AG04450 (cell line): ENCODE data around the gene DOCK4. TPM values are rescaled to one million over a fixed set of nuclear protein-coding genes. Genes with fewer than 3 reads are reported as not detected.

ENCODE experiments used
- CTCF ChIA-PET: fragments of 300-600, 350-600 bp; formaldehyde crosslinking; extraction: SDS; loops from one replicate; lab custom pipeline; 2022; ENCODE audit warnings: antibody characterized with exemption, inconsistent platforms; lab: Charles Lee
- POLR2A ChIA-PET: fragments of 350-600 bp; formaldehyde crosslinking; extraction: SDS; loops from one replicate; lab custom pipeline; 2021; ENCODE audit warnings: antibody characterized with exemption, inconsistent platforms; lab: Yijun Ruan, JAX
- DNase-seq: peaks from one replicate; pipeline ENCODE4 v3.0.0-alpha.2; 2011; ENCODE audit warnings: low read depth, low spot score
- H3K27ac ChIP-seq: one replicate; pipeline ENCODE4 v1.5.1; 2012; ENCODE audit warnings: low read depth, low read length, control low read depth
- H3K27me3 ChIP-seq: one replicate; pipeline ENCODE4 v1.6.0; 2012; ENCODE audit warnings: low read length; ENCODE audit not compliant: control insufficient read depth, insufficient read depth
- H3K4me3 ChIP-seq: 2 replicates; pipeline ENCODE4 v1.5.1; 2011; ENCODE audit warnings: mild to moderate bottlenecking, low read depth, low read length, control low read depth
- H3K9me3 ChIP-seq: 2 replicates; pipeline ENCODE4 v1.5.1; 2012; ENCODE audit warnings: low read length; ENCODE audit not compliant: control insufficient read depth, insufficient read depth
- polyA plus RNA-seq: library from polyadenylated mRNA; depleted of rRNA; stranded (reverse); fragments of >200 nt; gene quantifications from 2 replicates; pipeline ENCODE4 v1.2.3, GENCODE V29; 2011
- TF ChIP-seq, protein P1 (sequence below): IDR thresholded peaks from 2 replicates; pipeline ENCODE4 v1.5.1; 2011; ENCODE audit warnings: low read depth, low read length, control low read depth, inconsistent platforms

The DOCK4 gene
- polyA plus RNA-seq, 1 experiment, result 12.6 TPM

- Histone ChIP-seq H3K4me3 (no peak overlapping the region), H3K27me3 (no peaks in the 10 kb centered on the region), H3K9me3 (no peaks in the 10 kb centered on the region), H3K27ac (no peak overlapping the region)
- CTCF ChIA-PET, result interaction anchor here (1.9 kb wide), 1 partner anchor 30 kb away, joined by 10 read pairs; no protein-coding TSS in a partner anchor
- TF ChIP-seq, protein P1, sequence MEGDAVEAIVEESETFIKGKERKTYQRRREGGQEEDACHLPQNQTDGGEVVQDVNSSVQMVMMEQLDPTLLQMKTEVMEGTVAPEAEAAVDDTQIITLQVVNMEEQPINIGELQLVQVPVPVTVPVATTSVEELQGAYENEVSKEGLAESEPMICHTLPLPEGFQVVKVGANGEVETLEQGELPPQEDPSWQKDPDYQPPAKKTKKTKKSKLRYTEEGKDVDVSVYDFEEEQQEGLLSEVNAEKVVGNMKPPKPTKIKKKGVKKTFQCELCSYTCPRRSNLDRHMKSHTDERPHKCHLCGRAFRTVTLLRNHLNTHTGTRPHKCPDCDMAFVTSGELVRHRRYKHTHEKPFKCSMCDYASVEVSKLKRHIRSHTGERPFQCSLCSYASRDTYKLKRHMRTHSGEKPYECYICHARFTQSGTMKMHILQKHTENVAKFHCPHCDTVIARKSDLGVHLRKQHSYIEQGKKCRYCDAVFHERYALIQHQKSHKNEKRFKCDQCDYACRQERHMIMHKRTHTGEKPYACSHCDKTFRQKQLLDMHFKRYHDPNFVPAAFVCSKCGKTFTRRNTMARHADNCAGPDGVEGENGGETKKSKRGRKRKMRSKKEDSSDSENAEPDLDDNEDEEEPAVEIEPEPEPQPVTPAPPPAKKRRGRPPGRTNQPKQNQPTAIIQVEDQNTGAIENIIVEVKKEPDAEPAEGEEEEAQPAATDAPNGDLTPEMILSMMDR, result no peak
- no peak for DNase-seq
- POLR2A ChIA-PET, result no interaction called here
These were observed 381.2 kb downstream of the DOCK4 start for GRCh38 chr7:111825046-111825445.

DNA sequence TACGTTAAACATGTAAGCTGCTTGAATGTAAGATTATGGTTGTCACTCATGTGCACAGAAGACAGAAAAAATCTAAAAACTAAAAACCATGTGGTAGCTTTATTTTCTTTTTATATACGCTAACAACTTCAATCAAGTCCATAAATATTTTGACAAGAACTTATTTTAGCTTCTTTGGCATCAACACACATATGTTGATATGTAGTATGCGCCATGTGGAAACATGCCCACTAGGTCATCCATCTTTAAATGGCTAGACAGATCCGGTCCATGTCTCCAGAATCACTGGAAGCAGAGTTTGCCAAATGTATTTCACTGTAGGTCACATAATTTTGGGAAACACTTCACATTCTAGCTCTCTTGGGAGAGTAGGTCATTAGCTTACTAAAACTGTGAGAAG is 382.4 kb downstream of the DOCK4 start:
- Histone ChIP-seq H3K4me3 (no peak overlapping the region), H3K9me3 (no peaks in the 10 kb centered on the region), H3K27me3 (no peaks in the 10 kb centered on the region), H3K27ac (no peak overlapping the region)
- DNase-seq, result no peak
- POLR2A ChIA-PET, result no interaction called here
- CTCF ChIA-PET, result interaction anchor here (1.9 kb wide), 1 partner anchor 32 kb away, joined by 10 read pairs; no protein-coding TSS in a partner anchor
- TF ChIP-seq, protein P1, result no peak

DNA sequence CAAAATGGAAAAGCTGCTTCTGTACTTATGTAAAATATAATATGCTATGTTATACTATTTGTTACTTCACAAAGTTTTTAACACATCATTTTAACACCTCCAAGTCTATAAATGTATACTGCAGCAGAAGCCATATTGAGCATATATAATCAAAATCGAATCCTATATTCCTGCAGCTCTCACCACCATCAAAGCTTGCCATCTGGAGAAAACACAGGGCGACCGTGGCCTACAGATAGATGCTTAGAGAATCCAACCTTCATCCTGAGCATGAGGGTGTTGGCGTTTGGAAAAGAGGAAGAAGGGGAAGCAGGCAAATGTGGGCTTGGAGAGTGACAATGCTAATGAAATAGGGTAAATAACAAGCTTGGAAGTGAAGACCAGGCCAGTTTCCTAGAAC is 385.2 kb downstream of the DOCK4 start:
- H3K9me3 ChIP-seq, result no peaks in the 10 kb centered on the region
- DNase-seq, result no peak
- TF ChIP-seq, protein P1, result no peak
- H3K27ac ChIP-seq, result no peak overlapping the region
- no peak overlapping the region for H3K4me3 ChIP-seq
- no peaks in the 10 kb centered on the region for H3K27me3 ChIP-seq
- ChIA-PET CTCF (interaction anchor here (1.5 kb wide), 1 partner anchor 34 kb away, joined by 4 read pairs; no protein-coding TSS in a partner anchor), POLR2A (no interaction called here)

DNA sequence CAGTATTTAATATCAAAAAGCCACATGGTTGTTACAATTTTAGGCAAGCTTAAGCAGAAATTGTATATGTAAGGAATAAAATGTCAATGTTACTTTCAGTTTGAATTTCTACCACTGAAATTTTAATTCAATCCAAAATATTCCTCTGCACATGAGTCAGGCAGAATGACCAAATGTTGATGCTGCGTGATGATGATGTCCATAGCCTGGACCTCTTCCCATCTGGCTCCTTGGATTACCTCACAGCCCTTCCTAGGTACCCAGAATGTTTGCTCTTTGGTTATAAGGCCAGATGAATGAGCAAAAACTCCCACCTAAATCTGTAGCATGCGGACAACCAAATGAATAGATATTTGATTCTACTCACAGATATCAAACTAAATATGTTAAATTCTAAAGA is 385.6 kb downstream of the DOCK4 start:
- POLR2A ChIA-PET, result no interaction called here
- CTCF ChIA-PET, result interaction anchor here (1.5 kb wide), 1 partner anchor 35 kb away, joined by 4 read pairs; no protein-coding TSS in a partner anchor
- TF ChIP-seq, protein P1, result no peak
- H3K27me3 ChIP-seq, result no peaks in the 10 kb centered on the region
- no peaks in the 10 kb centered on the region for H3K9me3 ChIP-seq
- no peak overlapping the region for H3K27ac ChIP-seq
- DNase-seq, result no peak
- no peak overlapping the region for H3K4me3 ChIP-seq

DNA sequence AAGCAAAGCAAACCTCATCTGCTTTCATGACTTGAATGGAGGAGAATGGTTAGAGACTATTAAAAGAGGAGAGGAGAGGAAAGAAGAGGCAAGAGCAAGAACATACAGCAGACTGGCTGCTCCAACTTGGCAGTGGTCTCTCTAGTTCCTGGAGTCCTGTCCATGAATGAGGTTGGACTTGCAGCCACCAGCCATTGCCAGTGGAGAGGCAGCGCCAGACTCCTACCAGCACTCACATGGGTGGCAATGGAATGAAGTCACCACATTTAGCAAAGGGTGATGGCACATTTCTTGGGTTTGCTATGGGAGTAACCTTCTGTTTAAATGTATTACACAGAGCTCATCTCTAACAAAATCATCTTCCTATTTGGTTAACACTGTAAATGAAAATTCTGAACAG is 386.1 kb downstream of the DOCK4 start:
- DNase-seq, result no peak
- no peaks in the 10 kb centered on the region for H3K27me3 ChIP-seq
- ChIA-PET CTCF (interaction anchor here (1.5 kb wide), 1 partner anchor 35 kb away, joined by 4 read pairs; no protein-coding TSS in a partner anchor), POLR2A (no interaction called here)
- TF ChIP-seq, protein P1, result no peak
- H3K9me3 ChIP-seq, result no peaks in the 10 kb centered on the region
- H3K4me3 ChIP-seq, result no peak overlapping the region
- H3K27ac ChIP-seq, result no peak overlapping the region
